Left colon (tissue), 2 donors: ENCODE data around the gene MAST4. TPM values are rescaled to one million over a fixed set of nuclear protein-coding genes. Genes with fewer than 3 reads are reported as not detected.
"Not testable (repeated sequence)": the region's sequence is repeated elsewhere in the genome, so short reads cannot be mapped to it uniquely, and the experiment has no call there.

Experiments
- ATAC-seq: fragments of 200-7000 bp; cut with Tn5 transposase; one replicate; pipeline ENCODE4 v1.9.1; 2020; ENCODE audit warnings: mild to moderate bottlenecking, moderate library complexity
- DNase-seq, 2 donors: peaks; one replicate each; pipeline ENCODE4 v3.0.0-alpha.2; 2020
- intact Hi-C, 2 donors: fragments of 100-400 bp; cut with DNase I in 1 of 2; cut with micrococcal nuclease in 1 of 2; formaldehyde crosslinking; loops; one replicate each; pipeline versions ENCODE4 v1.11.2 to v1.14.0; 2022; cut with DNase I, micrococcal nuclease
- total RNA-seq, 2 donors: library from RNA; stranded (reverse); fragmentation: NEBNext Ultra II Directional; extraction: Animal tissue kit (Norgen Biotek cat#: 25700); gene quantifications; one replicate each; pipeline ENCODE4 v1.2.1, GENCODE V29; 2021
- donor health status: DM: no; HTN: no; CAD: no.
- donor health status: DM: yes; HTN: yes; CAD: no.

MAST4 gene
- total RNA-seq, 2 donors from 2014 or later, result 12.8 to 20.5 TPM

- ATAC-seq (no peak), DNase-seq (no peak)
- intact Hi-C loops, result no loop called here
Observed at GRCh38 chr5:66724349-66725139, 128.4 kb downstream of the MAST4 start.

DNA sequence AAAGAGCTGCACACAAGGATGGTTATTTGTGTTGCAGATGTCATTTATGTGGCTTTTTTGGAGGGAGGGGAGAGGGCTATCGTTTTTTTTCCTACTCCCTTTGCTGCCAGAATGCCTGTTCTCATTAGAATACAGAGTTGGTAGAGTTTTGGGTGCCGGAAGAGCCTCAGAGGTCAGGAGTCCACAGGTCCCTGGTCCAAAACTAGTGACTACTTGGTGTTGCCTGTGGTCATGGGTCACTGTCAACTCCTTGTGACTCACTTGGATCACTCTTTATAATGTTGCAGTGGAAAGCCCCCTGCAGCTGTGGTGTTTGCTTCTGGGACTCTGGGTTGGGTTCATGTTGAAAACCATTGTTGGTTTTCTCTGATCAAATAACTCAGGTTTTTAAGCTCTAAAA lies 131.4 kb downstream of the MAST4 start:
- DNase-seq, result no peak
- ATAC-seq, result no peak
- intact Hi-C loops, result no loop called here

DNA sequence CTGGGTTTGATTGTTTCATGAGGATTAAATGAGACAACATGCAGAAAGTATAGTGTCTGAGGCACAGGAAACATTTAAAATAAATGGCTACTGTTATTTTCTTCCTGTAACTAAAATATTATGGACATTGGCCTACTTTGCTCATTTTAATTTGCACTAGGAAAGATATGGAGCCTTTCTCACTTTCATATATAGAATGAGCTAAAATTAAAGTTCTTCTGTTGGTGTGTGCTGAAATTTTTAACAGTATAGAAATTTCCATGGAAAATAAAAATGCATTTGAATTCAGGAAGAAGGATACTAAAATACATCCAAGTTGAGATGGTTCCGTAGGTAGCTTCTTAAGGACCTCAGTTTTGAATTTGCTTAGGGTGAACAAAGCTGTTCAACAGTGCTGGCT lies 131.9 kb downstream of the MAST4 start:
- intact Hi-C loops, result no loop called here
- ATAC-seq (no peak), DNase-seq (no peak)

DNA sequence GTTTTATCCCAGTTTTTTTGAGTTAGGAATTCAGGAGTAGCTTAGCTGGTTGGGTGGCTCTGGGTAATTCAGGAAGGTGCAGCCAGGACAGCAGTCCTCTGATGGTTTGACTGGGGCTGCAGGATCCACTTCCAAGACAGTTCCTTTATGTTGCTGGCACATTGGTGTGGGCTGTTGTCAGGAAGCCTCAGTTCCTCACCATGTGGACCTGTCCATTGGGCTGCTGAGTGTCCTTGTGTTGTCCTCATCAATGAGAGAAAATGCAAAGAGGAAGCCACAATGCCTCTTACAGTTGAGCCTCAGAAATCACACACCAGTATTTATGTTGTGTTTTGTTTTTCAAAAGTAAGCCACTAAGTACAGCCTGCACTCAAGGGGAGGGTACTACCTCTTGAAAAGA lies 140.9 kb downstream of the MAST4 start:
- ATAC-seq (no peak), DNase-seq (no peak)
- intact Hi-C loops, result no loop called here

- DNase-seq (no peak), ATAC-seq (peak; percentile 86)
- intact Hi-C loops, result no loop called here
Observed at GRCh38 chr5:66738136-66738535, 141.9 kb downstream of the MAST4 start.

DNA sequence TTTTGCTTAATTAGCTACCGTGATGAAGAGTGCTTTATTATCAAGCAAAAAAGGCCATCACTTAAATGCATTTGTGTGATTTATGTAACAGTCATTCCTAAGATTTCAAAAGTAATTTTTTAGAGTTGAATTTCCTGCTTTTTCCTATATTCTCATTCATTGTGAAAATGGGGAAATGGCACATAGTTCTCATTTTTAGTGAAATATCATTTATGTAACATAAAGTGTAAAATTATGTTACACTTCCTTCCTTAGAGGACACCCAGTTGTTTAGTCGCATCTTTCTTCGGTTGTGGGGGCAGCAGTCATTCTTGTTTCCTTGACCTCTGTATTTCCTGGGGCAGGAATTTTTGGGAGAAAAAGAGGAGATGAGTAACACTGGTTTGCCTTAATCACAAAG lies 142.8 kb downstream of the MAST4 start:
- ATAC-seq, result no peak
- DNase-seq, result no peak
- intact Hi-C loops, result no loop called here

GRCh38 chr5:66739951-66740350 lies 143.8 kb downstream of the MAST4 start:
- intact Hi-C loops, result no loop called here
- DNase-seq, result no peak
- ATAC-seq, result no peak

DNA sequence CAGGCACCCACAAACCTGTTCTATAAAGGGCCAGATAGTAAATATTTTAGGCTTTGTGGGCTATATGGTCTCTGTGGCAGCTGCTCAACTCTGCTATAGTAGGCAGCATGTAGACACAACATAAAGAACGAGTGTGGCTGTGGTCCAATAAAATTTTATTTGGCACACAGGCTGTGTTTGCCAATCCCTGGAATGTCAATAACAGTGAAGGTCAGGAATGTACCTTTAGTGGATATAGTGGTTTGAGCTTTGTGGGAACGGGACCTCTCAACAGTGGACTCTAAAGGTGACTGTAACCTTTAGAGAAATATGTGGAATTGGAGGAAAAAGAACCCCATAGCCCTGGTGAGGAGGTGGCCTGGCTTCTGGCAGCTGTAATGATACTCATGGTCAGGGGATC lies 145.2 kb downstream of the MAST4 start:
- intact Hi-C loops, result no loop called here
- DNase-seq (peak in 1 of 2 donors; percentile 11), ATAC-seq (peak; percentile 91)

DNA sequence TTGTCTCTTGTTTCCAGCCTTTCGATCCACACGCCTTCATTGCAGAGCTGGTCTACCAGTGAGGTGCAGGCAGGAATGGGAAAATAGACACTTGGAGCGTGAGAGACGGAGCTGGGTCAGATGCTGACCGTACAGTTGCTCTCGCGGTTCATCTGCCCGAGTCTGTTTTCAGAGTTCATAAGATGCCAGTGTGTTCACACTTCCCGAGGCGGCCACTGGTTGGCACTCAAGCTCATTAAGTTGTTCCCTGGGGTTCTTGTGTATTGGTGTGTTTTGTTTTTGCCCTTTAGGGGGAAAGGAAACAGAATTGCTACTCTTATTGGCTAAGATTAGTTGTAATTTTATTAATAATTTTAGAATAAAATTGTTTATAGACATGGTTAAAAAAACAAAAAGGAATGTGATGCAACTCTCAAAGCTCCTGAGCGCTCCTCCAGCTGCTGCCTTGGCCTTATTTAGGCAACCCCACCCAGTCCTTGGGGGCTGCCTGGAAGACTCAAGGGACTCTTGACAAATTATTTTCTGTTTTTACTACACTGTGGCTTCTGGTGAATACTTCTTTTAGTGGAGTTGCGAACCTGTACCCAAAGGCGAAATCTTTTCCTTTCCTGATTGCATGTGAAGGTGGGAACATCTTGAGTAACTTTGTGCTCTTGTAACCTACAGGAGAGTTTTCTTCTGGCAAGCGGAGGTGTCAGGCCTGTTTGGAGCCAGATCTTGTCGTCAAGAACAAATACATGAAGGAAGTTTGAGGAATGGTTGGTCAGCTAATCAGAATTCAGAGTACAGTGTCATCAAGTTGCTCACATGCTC lies 146.1 kb downstream of the MAST4 start:
- intact Hi-C loops, result no loop called here
- DNase-seq, result peak in 1 of 2 donors; percentile 14
- ATAC-seq, result peak; percentile 52

GRCh38 chr5:66742896-66743247 lies 146.7 kb downstream of the MAST4 start:
- intact Hi-C loops, result no loop called here
- no peak for ATAC-seq
- no peak for DNase-seq

- ATAC-seq, result no peak
- DNase-seq, result no peak
- intact Hi-C loops, result no loop called here
Observed at GRCh38 chr5:66743344-66743743, 147.2 kb downstream of the MAST4 start.

GRCh38 chr5:66744040-66744439 lies 147.8 kb downstream of the MAST4 start:
- intact Hi-C loops, result no loop called here
- ATAC-seq (no peak), DNase-seq (no peak)

DNA sequence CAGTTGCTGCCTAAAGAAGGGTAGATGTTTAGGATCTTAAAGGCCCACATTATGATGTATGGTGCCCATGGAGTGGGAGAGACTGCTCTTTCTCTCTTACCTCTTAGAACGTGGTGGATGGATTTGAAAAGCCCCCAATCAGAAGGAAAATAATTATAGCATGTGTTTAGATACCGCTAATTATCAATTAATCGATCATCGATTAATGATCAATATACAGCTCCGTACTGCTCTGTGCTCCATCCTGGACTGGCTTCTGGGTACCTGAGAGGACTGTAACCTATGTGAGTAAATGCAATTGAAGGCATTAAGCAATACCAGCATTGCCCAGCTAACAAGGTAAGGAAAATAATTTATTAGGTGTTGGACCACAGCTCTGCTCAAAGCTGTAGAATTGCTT lies 149.1 kb downstream of the MAST4 start:
- ATAC-seq (no peak), DNase-seq (no peak)
- intact Hi-C loops, result no loop called here

DNA sequence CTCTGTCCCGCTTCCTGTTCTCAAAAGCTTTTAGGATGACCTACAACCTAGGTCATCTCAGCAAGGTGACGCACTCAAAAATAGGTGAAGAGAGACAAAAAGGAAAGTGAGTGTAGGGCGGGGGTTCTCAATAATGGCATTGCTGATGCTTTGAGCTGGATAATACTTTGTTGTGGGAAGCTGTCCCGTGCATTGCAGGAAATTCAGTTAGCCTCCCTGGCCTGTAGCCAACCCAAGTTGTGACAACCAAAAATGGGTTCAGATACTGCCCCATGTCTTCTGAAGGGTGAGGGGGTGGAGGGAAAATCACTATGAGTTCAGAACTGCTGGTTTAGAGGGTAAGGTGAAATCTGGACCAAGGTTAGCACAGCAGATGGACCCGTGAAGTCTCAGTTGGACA lies 151.4 kb downstream of the MAST4 start:
- no peak for ATAC-seq
- intact Hi-C loops, result no loop called here

GRCh38 chr5:66752668-66753067 lies 156.5 kb downstream of the MAST4 start:
- intact Hi-C loops, DNase-seq, ATAC-seq: not testable (repeated sequence)

More for the DNA sequence above, 151.4 kb downstream of the MAST4 start:
- no peak for DNase-seq

DNA sequence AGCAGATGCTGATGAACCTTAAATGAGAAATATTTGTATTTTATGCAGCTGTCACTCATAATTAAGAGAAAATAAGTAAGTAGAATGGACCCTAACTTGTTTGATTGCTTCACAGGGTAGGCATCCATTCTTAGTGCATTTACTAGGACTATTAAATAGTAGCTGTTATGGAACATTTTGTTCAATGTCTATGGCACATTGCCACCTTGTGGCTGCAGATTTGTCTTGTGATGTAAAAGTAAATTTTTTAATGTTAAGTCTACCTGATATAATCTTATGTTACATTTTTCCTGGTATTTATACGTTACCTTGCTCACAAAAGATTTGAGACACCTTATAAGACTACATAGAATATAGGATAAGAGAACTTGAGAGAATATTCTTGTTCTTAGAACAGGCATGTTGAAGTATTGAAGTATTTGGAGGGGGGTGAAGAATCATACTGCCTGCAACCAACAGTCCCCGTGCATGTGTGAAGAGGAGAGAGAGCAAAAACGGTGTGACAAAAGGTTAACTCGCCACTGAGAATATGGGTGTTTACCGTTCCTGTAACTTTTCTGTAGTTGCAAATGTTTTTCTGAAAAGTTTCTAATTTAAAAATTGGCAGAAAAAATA lies 161.1 kb downstream of the MAST4 start:
- intact Hi-C loops, result loop anchor here in 1 of 2 donors (5.0 kb wide), 1 partner anchor 450 kb away; no protein-coding TSS in a partner anchor
- DNase-seq (peak in 1 of 2 donors; percentile 62), ATAC-seq (peak; percentile 45)

DNA sequence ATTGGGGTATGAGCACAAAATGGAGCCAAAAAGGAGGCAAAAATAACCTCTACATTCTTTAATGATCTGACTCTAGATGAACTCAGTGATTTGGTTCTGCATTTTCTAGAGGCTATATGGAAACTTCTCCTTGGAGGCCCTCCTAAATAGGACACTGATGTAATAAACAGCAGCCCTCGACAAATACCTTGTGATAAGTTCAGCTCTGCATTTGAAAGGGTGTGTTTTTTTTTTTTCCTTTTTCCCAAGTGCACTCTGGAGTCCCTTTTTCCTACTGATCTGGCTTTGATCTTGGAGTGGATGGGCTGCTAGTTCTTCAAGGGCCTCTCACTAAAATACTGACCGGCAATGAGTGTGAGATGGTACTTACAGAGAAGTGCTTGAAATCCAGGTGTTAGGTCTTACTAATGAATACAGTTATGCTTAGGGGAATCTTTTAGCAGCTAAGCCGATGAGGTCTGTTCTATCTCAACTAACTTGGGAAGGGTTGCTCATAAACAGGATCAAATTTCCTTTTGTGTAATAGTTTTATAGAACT lies 161.7 kb downstream of the MAST4 start:
- intact Hi-C loops, result loop anchor here in 1 of 2 donors (5.0 kb wide), 1 partner anchor 451 kb away; no protein-coding TSS in a partner anchor
- ATAC-seq (no peak), DNase-seq (no peak)

DNA sequence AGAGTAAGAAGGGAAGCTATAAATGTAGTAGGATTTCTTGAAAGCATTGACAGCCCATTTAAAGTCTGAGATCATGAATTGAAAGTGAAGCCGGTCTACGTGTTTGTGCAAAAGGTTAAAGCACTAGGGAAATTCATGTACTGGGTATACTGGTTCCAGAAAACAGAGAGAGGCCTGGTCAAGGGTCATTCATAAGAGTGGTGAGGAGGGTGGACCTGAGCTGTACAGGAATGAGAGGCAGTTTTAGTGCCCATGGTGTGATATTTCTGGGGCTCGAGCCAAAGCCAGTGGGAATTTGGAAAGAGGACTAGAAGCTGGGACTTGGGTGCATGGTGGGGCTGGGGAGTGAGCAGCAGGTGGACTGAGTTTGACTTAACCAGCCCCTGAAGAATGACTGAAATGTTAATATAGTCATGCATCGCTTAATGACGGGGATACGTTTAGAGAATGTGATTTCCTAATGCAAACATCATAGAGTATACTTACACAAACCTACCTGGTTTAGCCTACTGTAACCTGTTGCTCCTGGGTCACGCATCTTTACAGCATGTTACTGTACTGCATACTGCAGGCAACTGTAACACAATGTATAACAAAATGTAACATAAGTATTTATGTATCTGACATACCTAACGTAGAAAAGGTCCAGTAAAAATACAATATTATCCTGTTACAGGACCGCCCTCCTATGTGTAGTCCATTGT lies 173.0 kb downstream of the MAST4 start:
- ATAC-seq, result no peak
- intact Hi-C loops, result no loop called here

More for the DNA sequence above, 173.0 kb downstream of the MAST4 start:
- no peak for DNase-seq
